ENCODE results near the gene C10orf105. TPM values are rescaled to one million over a fixed set of nuclear protein-coding genes. Genes with fewer than 3 reads are reported as not detected.

C10orf105 gene
- total RNA-seq, 1 experiment from 2014 or later, result not detected

DNA sequence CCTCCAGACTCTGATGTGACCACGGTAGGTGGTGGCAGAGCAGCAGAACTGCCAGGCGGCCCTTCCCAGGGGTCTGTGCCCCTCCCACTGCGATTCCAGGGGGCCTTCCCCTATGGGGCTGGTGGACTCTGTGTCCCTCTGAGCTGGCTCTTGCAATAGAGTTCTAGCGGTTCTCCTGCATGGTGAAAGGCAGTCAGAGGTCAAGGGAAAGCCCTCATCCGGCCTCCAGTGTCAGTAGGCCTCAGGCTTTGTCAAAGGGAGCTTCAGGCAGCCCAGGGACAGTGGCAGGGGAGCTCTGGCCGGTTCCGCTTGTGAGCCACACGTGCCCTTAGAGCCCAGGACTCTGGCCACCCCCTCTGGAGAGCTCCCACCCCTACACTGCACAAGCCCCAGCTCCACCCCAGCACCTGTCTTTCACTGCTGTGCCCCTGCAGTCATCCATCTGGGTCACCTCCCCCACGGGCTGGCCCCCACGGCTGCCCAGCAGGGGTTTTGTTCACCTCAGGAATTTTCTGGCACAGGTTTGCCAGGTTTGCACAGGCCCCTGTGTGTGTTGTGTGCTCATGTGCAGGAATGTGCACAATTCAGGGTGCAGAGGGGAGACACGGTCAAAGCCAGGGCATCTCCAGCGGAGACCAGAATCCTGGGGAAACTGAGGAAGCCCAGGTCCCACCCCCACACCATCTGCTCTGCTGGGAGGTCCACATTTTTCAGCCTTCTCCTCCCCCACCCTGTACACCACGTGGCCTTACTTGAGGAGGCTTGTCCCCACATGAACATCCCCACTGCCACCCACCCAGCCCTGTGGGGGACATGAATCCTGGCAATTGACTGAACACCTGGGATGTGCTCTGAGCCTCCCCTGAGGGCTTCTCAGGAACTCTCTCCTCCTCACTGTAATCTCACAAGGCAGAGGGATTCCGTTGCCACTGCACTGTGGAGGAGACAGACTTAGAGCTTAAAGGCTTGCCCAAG lies 23.8 kb downstream of the C10orf105 start:
- Histone ChIP-seq H3K36me3 (ENCODE audit: control insufficient read depth, insufficient read depth, low read length) (no peaks in the 10 kb centered on the region), H3K9me3 (no peaks in the 10 kb centered on the region), H3K27me3 (replicated peaks; ENCODE audit: control insufficient read depth, insufficient read depth, low read length) (no peaks in the 10 kb centered on the region), H3K4me1 (no peaks in the 10 kb centered on the region), H3K4me3 (ENCODE audit: low read depth, low read length) (no peak overlapping the region)
- BruUV-seq (replicated peaks), result no TSS peak
- peaks cover 4% of the 10 kb centered on the region for H3K27me3 Mint-ChIP-seq (ENCODE audit: insufficient read depth, unreplicated experiment)
- no peak overlapping the region for H3K4me3 Mint-ChIP-seq (ENCODE audit: unreplicated experiment)
- POLR2A ChIA-PET, result no interaction called here
- H3K4me1 Mint-ChIP-seq (ENCODE audit: low read depth, unreplicated experiment), result no peaks in the 10 kb centered on the region
- CTCF ChIA-PET, result interaction anchor here (0.6 to 3.8 kb wide), 27 partner anchors 8 to 381 kb away, joined by 3 to 56 read pairs (median 5); partner anchors contain the start of genes CDH23, SLC29A3 and VSIR
- H3K36me3 Mint-ChIP-seq (ENCODE audit: insufficient read depth, unreplicated experiment), result no peaks in the 10 kb centered on the region
- H3K27ac Mint-ChIP-seq (ENCODE audit: unreplicated experiment), result no peak overlapping the region
- intact Hi-C loops (cut with micrococcal nuclease; ENCODE audit: unreplicated experiment), result loop anchor here (1.0 to 5.0 kb wide), 3 partner anchors 88 to 381 kb away; no protein-coding TSS in a partner anchor
- TF ChIP-seq, protein P1, sequence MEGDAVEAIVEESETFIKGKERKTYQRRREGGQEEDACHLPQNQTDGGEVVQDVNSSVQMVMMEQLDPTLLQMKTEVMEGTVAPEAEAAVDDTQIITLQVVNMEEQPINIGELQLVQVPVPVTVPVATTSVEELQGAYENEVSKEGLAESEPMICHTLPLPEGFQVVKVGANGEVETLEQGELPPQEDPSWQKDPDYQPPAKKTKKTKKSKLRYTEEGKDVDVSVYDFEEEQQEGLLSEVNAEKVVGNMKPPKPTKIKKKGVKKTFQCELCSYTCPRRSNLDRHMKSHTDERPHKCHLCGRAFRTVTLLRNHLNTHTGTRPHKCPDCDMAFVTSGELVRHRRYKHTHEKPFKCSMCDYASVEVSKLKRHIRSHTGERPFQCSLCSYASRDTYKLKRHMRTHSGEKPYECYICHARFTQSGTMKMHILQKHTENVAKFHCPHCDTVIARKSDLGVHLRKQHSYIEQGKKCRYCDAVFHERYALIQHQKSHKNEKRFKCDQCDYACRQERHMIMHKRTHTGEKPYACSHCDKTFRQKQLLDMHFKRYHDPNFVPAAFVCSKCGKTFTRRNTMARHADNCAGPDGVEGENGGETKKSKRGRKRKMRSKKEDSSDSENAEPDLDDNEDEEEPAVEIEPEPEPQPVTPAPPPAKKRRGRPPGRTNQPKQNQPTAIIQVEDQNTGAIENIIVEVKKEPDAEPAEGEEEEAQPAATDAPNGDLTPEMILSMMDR (IDR thresholded peaks at IDR 0.05; ENCODE audit: insufficient read depth in 1 of 2, low read depth in 1 of 2, low read length in 1 of 2, severe bottlenecking in 1 of 2, unreplicated experiment in 1 of 2), result no peak
- no peak for DNase-seq
- no peaks in the 10 kb centered on the region for H3K9me3 Mint-ChIP-seq (ENCODE audit: unreplicated experiment)

DNA sequence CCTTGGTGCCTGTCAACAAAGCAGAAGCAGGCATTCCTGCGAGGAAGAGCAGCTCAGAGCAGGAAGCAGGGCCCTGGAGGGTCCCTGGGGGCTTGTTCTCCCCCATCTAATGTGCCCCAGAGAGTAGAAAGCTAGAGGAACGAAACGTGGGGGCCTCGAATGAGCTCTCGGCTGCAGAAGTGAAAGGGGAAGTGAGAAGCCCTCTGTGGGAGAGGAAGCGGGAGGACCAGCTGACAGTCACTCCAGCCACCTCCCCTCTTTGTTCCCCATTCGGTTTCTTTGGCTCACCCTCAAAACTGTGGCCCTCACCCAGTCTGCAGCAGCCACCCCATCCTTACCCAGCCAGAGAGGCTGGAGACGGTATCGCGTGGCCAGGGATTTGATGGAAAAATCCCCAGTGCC lies 25.0 kb downstream of the C10orf105 start:
- TF ChIP-seq, protein P1 (IDR thresholded peaks at IDR 0.05; ENCODE audit: insufficient read depth in 1 of 2, low read depth in 1 of 2, low read length in 1 of 2, severe bottlenecking in 1 of 2, unreplicated experiment in 1 of 2), result no peak

DNA sequence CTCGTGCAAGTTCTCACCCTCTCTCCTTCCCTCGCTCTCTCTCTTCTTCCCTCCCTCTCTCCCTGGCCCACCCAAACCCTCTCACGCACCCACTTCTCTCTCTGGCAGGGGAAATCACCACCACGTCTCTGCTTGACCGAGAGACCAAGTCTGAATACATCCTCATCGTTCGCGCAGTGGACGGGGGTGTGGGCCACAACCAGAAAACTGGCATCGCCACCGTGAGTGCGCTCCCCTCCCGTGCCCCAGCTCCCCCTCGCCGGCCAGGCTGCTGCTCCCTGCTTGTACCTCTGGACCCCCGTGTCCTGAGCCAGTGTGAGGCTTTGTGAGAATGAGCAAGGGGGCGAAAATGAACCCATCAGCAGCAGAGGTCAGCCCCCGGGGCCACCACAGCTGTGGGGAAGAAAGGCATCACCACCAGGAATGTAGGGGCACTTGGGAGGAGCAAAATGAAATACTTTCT lies 25.5 kb downstream of the C10orf105 start:
- Mint-ChIP-seq H3K27ac (ENCODE audit: unreplicated experiment) (no peak overlapping the region), H3K4me3 (ENCODE audit: unreplicated experiment) (no peak overlapping the region), H3K9me3 (ENCODE audit: unreplicated experiment) (no peaks in the 10 kb centered on the region), H3K4me1 (ENCODE audit: low read depth, unreplicated experiment) (no peaks in the 10 kb centered on the region), H3K27me3 (ENCODE audit: insufficient read depth, unreplicated experiment) (no peaks in the 10 kb centered on the region), H3K36me3 (ENCODE audit: insufficient read depth, unreplicated experiment) (no peaks in the 10 kb centered on the region)
- Histone ChIP-seq H3K4me3 (ENCODE audit: low read depth, low read length) (no peak overlapping the region), H3K4me1 (no peaks in the 10 kb centered on the region), H3K27me3 (replicated peaks; ENCODE audit: control insufficient read depth, insufficient read depth, low read length) (no peaks in the 10 kb centered on the region), H3K9me3 (no peaks in the 10 kb centered on the region), H3K36me3 (ENCODE audit: control insufficient read depth, insufficient read depth, low read length) (no peaks in the 10 kb centered on the region)
- DNase-seq, result no peak
- intact Hi-C loops (cut with micrococcal nuclease; ENCODE audit: unreplicated experiment), result no loop called here
- BruUV-seq (replicated peaks), result no TSS peak
- CTCF ChIA-PET, result interaction anchor here (0.6 to 1.5 kb wide), 4 partner anchors 27 to 375 kb away, joined by 3 to 5 read pairs (median 4); partner anchors contain the start of gene SLC29A3
- TF ChIP-seq, protein P1 (IDR thresholded peaks at IDR 0.05; ENCODE audit: insufficient read depth in 1 of 2, low read depth in 1 of 2, low read length in 1 of 2, severe bottlenecking in 1 of 2, unreplicated experiment in 1 of 2), result no peak
- POLR2A ChIA-PET, result no interaction called here

More for the DNA sequence above, 25.0 kb downstream of the C10orf105 start:
- Histone ChIP-seq H3K36me3 (ENCODE audit: control insufficient read depth, insufficient read depth, low read length) (no peaks in the 10 kb centered on the region), H3K27me3 (replicated peaks; ENCODE audit: control insufficient read depth, insufficient read depth, low read length) (no peaks in the 10 kb centered on the region), H3K4me1 (no peaks in the 10 kb centered on the region), H3K4me3 (ENCODE audit: low read depth, low read length) (no peak overlapping the region), H3K9me3 (no peaks in the 10 kb centered on the region)
- Mint-ChIP-seq H3K27me3 (ENCODE audit: insufficient read depth, unreplicated experiment) (peaks cover 4% of the 10 kb centered on the region), H3K9me3 (ENCODE audit: unreplicated experiment) (no peaks in the 10 kb centered on the region), H3K36me3 (ENCODE audit: insufficient read depth, unreplicated experiment) (no peaks in the 10 kb centered on the region), H3K4me3 (ENCODE audit: unreplicated experiment) (no peak overlapping the region), H3K27ac (ENCODE audit: unreplicated experiment) (no peak overlapping the region), H3K4me1 (ENCODE audit: low read depth, unreplicated experiment) (no peaks in the 10 kb centered on the region)
- ChIA-PET CTCF (interaction anchor here (0.9 to 1.5 kb wide), 2 partner anchors 28 to 376 kb away, joined by 3 to 5 read pairs; partner anchors contain the start of gene SLC29A3), POLR2A (no interaction called here)
- intact Hi-C loops (cut with micrococcal nuclease; ENCODE audit: unreplicated experiment), result no loop called here
- DNase-seq, result no peak
- no TSS peak for BruUV-seq (replicated peaks)
